Stimulated activated CD8-positive, alpha-beta memory T cell treated with anti-CD3 and anti-CD28 coated beads, Interleukin-7, amount 100 ng/mL, for 4 hours (primary cell): ENCODE measurements around the gene GAL3ST2.
A peak's percentile ranks its signal among the peaks of the same experiment; 100 is the strongest.
"Not testable (repeated sequence)": the region's sequence is repeated elsewhere in the genome, so short reads cannot be mapped to it uniquely, and the experiment has no call there.

ENCODE experiments used
- DNase-seq, 2 donors: peaks; one replicate each; pipeline ENCODE4 v3.0.0-alpha.2; 2020; ENCODE audit warnings: low read depth in 2 of 2

The GAL3ST2 gene

DNA sequence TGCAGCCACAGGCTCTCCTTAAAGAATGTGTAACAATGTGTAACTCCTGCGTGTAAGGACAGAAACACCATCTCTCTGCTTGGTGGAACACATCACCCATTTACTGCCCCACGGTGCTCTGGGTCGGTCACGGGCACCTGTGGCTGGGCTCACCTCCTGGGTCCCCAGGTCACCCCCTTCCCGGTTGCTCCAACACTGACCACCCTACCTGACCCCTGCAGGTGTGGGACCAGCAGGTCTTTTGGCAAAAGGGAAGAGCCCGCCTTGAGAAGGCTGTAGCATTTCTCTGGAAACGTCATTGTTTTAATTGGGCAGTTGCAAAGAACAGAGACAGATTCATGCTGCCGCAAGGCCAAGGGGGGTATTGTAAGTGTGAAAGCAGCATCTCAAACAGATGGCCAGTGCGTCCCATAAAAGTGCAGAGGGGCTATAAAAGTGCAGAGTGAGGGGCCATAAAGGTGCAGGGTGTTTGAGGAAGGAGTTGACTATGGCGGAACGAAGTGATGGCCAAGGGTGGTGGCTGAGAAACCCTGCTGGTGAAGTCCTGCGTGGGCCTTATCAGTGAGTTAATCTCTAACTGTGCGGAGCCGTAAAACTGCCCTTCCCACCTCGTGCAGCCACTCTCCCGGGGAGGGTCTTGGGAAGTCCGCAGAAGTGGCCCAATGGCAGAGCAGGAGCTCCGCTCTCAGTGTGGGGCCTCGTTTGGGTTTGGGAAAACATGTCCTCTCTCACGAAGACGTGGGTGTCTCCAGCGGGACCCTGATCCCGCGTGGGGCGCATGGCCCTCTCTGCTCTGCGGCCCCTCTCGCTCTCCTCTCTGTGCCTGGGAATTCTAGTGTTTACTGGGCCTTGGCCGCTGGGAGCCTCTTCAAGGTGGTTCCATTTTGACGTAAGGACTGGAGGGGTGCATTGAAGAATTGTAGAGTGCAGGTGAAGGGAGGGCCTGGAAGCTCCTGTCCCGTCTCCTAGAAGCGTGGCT, 18.7 kb downstream of the GAL3ST2 start:
- DNase-seq: no peak

DNA sequence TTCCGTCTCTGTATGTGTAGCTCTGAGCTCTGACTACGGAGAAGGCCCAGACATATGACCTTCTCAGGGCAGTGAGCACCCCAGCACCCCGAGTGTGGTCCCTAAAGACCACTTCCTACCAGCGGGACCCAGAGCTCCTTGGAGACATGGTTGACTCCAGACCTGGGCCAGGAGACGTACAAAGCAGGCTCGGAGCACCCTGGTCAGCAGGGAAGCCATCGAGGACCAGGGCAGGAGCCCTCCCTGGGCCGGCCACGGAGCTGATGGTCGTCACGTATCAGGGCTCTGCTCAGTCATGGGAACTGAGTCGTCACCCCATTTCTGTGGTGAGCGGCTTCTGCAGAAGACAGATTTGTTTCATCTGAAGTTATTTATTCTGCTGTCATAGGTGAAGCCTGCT, 19.6 kb downstream of the GAL3ST2 start:
- no peak for DNase-seq

DNA sequence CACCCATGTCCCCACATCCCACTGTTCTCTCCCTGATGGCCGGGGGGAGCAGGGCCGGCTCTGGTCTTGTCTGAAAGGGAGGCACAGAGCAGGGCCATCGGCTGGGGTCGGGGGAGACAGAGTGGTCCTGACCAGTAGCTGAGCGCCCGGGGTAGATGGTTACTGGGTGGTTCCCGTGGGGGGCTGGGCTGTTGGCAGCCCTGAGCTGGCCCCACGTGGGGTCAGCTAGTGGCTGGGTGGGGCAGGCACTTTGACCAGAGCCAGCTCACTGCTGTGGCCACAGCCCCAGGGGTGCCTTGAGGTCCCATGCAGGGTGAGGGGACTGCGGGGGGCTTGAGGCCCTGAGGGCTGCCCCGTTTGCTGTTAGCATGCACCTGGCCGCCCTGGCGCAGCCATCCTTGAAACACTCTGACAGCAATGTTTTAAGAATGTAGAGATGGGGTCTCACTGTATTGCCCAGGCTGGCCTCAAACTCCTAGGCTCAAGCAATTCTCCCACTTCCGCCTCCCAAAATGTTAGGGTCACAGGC, 20.1 kb downstream of the GAL3ST2 start:
- no peak for DNase-seq

GRCh38 chr2:241797441-241798080, 20.9 kb downstream of the GAL3ST2 start:
- DNase-seq: no peak

GRCh38 chr2:241798081-241798630, 21.5 kb downstream of the GAL3ST2 start:
- no peak for DNase-seq

DNA sequence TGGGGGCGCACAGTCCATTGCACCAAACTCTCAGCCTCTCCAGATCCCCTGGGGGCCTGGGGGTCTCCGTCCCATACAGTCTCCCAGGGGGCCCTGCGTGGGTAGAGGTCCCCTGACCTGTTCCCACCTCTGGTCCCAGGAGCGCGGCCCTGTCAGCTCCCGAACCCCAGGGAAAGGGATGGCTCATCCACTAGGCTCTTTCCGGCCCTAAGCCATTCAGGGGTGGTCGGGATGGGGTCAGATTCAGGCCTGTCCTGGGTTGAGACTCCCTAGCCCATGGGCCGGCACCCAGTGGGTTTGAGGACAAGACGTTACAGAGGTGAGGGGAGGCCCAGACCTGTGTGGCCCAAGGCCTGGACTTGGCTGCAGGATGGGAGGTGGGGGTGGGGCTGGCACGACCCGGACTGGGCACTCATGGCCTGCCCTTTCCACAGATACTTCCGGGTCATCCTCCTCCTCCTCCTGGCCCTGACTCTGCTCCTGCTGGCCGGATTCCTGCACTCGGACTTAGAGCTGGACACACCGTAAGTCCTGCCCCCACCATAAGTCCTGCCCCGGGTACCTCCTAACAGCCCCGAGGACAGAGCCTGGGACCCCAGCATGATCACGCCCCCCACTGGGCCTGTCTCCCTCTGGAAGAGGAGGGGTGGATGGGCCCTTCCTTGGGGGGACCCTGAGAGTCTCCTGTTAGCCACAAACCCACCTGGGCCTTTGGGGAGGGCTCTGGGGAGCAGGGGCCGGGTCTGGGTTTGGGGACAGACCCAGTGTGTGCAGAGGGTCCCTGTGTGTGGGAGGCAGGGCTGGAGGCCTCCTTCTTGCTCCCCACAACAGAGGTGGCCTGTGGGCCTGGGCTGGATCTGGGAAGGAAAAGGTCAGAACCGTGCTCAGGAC, 22.3 kb downstream of the GAL3ST2 start:
- no peak for DNase-seq

DNA sequence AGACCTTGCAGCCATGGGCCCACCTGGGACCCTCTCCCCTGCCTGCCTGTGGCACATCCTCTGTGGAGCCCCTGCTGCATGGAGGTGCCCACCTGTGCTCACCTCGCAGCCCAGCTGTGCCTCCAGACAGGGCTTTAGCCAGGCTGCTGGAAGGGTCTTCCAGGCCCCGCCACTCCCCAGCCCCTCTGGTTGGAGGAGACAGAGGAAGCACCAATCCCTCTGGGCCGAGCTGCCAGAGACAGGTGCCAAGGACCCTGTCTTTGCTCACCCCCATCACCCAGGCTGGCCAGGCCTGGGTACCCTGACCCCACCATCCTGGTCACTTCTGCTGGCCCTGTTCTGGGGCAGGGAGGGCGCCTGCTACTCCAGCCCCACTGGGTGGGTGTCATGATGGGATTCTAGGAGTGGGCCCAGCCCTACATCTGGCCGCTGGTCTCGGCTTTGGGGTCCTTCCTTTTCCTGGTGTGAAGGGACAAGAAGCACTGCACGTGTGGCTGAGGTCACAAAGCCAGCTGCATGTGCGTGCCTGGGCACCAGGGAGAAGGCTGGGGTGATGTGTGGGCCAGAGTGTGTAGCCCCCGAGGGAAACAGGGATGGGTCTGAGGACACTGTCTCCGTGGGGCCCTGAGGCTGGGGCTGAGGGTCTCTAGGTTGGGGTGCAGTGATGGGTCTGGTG, 23.0 kb downstream of the GAL3ST2 start:
- DNase-seq: no peak

GRCh38 chr2:241800198-241800903, 23.7 kb downstream of the GAL3ST2 start:
- DNase-seq: not testable (repeated sequence)

GRCh38 chr2:241801611-241802420, 25.2 kb downstream of the GAL3ST2 start:
- no peak for DNase-seq

- no peak for DNase-seq
These were observed 26.0 kb downstream of the GAL3ST2 start for GRCh38 chr2:241802421-241803318.

DNA sequence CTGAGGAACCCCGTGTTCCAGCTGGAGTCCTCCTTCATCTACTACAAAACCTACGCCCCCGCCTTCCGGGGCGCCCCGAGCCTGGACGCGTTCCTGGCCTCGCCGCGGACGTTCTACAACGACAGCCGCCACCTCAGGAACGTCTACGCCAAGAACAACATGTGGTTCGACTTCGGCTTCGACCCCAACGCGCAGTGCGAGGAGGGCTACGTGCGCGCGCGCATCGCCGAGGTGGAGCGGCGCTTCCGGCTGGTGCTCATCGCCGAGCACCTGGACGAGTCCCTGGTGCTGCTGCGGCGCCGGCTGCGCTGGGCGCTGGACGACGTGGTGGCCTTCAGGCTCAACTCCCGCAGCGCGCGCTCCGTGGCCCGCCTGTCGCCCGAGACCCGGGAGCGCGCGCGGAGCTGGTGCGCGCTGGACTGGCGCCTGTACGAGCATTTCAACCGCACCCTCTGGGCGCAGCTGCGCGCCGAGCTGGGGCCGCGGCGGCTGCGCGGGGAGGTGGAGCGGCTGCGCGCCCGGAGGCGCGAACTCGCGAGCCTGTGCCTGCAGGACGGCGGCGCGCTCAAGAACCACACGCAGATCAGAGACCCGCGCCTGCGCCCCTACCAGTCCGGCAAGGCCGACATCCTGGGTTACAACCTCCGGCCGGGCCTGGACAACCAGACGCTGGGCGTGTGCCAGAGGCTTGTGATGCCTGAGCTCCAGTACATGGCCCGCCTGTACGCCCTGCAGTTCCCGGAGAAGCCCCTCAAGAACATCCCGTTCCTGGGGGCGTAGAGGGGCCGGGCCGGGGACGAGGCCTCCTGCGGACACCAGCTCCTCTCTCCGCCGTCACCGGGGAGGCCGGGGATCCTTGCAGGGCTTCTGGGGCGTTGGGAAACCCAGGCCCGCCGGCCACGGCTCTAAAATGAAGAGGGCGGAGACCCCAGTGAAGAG, 27.0 kb downstream of the GAL3ST2 start:
- DNase-seq: peak in 1 of 2 donors; percentile 29

- no peak for DNase-seq
These were observed 28.0 kb downstream of the GAL3ST2 start for GRCh38 chr2:241804326-241805229.

GRCh38 chr2:241806217-241806616, 29.6 kb downstream of the GAL3ST2 start:
- DNase-seq: not testable (repeated sequence)

DNA sequence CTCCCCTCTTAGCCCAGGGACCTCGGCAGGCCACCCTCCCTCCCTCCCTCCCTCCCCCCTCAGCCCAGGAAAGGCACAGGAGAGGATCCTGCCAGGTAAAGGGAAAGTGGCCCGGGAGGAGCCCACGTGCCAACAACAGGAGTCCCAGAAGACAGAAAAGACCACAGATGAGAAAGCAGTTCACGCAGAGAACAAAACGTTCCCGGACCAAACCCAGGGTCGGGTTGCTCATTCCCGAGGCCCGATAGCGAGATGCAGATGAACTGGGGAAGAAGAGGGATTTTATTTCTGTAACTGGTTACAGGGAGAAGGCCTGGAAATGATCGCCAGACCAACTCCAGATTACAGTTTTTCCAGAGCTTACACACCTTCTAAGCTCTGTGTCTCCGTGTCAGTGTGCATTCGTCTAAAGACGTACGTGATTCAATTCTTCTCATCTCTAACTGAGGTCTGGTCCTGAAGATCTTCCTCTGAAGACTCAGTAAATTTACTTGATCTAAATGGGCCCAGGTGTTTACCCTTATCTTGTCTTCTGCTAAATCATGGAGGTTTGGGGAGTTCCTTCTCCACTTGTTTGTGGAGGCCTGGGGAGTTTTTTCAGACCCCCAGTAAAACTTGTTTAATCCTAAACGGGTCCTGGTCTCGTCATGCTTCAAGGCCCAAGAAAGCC, 31.6 kb downstream of the GAL3ST2 start:
- DNase-seq: no peak

GRCh38 chr2:241808721-241809382, 32.2 kb downstream of the GAL3ST2 start, which contains the start of gene NEU4:
TSS of gene NEU4 (plus strand) at chr2:241809193. CDS start at chr2:241814485, 5,292 bp downstream.
- no peak for DNase-seq
